ENCODE measurements around the gene RNF13.
"Not testable (repeated sequence)": the region's sequence is repeated elsewhere in the genome, so short reads cannot be mapped to it uniquely, and the experiment has no call there.

RNF13 gene

DNA sequence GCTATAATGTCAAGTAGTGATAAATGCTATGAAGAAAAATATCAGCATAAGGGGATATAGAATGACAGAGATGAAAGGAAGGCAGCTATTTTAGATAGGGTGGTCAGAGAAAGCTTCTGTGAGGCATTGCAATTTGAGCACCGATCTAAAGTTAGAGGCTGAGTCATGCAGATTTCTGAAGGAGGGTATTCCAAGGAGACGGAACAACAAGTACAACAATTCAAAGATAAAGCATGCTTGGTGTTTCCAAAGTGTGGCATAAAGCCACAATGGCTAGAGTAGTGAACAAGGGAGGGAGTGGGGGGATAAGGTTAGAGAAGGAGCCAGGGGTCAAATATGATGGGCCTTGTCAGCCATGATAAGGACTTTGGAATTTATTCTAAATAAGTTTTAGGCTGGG is 85.8 kb downstream of the RNF13 start:
- DNase-seq (ENCODE audit: low read depth in 2 of 2), result no peak

DNA sequence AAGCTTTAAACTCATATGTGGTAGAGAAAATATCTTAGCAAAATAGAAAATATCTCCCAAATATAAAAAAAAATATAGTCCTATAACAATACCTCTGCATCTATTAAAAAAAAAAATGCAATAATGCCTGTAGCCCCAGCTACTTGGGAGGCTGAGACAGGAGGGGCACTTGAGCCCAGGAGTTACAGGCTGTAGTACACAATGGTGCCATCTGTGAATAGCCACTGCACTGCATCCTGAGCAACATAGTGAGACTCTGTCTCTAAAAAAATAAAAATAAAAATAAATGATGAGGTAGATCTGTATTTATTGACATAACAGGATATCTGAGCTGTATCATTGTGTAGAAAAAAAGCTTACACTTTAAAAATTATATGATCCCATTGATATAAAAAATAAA is 87.3 kb downstream of the RNF13 start:
- DNase-seq (ENCODE audit: low read depth in 2 of 2), result no peak

DNA sequence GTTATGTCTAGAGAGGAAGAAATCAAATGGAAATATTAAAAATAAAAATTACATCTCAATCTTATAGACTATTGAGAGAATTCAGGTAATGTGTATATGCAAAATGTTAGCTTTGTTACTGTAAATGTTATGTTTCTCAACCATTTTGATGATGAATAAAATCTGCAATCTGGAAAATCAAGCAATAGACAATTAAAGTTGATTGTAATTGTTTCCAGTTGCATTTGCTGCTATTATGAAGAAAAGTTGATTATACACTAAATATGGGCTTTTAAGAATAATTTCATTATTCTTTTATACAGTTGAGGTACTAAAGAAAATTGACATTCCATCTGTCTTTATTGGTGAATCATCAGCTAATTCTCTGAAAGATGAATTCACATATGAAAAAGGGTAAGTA is 88.8 kb downstream of the RNF13 start:
- DNase-seq (ENCODE audit: low read depth in 2 of 2), result no peak

- no peak for DNase-seq (ENCODE audit: low read depth in 2 of 2)
Observed at GRCh38 chr3:149902498-149903139, 89.6 kb downstream of the RNF13 start.

- no peak for DNase-seq (ENCODE audit: low read depth in 2 of 2)
Observed at GRCh38 chr3:149906036-149906435, 93.0 kb downstream of the RNF13 start.

DNA sequence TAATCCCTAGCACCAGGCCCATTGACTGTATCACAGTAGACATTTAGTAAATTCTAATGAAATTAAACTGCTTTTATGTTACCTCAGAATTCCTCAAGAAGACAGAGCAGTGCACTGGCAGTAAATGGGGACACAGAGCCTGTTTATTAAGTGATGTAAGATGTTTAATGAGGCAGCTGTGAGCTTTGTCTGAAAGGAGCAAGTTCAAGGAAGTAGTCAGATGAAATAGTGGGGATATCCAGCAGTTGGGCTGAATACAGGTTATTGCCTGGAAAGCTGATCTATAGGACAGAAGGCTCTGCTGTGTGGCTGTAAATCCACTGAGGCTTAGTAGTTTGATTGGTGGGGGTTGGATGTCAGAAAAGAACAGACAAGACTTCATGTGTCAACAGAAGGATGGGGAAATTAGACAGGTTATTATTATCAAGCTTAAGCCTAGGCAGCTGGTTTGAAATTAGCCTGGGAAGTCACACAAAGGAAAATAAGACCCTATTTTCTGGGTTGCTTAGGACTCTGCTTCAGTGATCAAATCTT is 95.5 kb downstream of the RNF13 start:
- DNase-seq (ENCODE audit: low read depth in 2 of 2), result no peak

DNA sequence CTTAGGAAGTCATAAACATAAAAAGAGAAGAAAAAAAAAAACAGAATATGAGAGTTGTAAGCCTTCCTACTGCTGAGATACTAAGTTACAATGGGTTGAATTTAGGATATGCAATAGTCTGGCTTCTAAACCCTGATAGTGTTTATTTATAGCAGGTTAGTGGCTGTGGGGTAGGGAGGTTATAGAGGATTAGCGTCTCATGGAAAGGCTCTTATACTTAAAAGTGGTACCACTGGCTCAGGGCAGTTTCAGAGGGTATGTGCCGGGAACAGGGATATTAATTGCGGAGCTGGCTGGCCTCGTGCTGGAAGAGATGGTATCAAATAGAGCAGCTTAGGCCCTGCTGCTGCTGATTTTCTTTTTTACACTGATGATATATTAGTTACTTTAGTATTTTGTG is 96.9 kb downstream of the RNF13 start:
- DNase-seq (ENCODE audit: low read depth in 2 of 2), result no peak

DNA sequence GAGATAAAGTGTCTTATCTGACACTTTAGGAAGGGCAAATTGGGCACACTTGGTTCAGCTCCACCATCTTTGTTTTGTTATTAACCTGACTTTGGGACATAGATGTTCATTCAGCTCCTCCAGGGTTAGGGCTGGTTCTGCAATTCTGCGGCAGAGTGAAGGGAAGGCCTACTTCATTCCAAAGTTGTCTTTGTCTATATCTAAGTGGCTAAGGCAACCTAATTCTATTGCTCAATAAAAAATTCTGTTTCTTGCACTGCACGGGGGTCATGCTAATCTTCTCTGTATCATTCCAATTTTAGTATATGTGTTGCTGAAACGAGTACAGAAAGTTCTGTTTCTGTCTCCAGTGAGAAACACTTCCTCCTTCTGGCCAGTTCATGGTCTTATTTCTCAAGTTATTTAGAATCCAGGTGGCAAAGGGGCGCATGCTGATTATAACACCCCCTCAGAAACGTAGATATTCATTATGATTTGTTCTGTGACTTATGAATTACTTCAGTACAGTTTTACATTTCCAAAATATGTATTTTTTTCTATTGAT is 104.2 kb downstream of the RNF13 start:
- DNase-seq (ENCODE audit: low read depth in 2 of 2), result no peak

DNA sequence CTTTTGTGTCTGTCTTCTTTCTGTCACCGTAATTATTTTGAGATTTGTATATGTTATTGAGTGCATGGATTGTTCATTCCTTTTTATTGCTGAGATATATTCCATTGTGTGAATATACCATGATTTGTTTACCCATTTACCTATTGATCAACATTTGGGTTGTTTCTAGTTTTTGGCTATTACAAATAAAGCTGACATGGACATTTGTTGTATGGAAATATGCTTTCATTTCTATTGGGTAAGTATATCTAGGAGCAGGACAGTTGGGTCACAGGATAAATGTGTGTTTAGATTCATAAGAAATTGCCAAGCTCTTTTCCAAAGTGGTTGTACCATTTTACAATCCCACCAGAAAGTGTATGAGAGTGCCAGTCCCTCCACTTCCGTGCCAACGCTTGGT is 106.5 kb downstream of the RNF13 start:
- DNase-seq (ENCODE audit: low read depth in 2 of 2), result no peak

DNA sequence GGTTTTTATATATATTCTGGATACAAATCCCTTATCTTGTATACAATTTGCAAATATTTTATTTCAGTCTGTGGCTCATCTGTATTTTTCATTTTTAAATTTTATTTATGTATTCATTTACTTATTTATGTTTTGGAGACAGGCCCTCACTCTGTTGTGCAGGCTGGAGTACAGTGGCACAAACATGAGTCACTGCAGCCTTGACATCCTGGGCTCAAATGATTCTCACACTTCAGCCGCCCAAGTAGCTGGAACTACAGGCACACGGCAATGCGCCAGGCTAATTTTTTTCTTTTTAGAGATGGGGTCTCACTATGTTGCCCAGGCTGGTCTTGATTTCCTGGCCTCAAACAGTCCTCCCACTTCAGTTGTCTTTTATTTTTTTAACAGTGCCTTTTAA is 107.1 kb downstream of the RNF13 start:
- DNase-seq (ENCODE audit: low read depth in 2 of 2), result no peak

- no peak for DNase-seq (ENCODE audit: low read depth in 2 of 2)
Observed at GRCh38 chr3:149933008-149933407, 120.0 kb downstream of the RNF13 start.

DNA sequence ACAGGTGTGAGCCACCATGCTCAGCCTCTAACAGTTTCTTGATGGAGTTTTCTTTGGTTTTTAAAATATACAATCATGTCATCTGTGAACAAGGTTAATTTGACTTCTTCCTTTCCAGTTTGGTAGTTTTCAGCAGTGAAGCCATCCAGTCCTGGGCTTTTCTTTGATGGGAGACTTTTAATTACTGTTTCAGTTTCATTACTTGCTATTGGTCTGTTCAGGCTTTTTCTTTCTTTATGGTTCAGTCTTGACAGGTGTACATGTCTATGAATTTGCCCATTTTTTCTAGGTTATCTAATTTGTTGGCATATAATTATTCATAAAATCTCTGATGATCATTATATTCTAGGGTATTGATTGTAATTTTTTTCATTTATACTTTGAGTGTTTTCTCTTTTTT is 120.8 kb downstream of the RNF13 start:
- no peak for DNase-seq (ENCODE audit: low read depth in 2 of 2)

DNA sequence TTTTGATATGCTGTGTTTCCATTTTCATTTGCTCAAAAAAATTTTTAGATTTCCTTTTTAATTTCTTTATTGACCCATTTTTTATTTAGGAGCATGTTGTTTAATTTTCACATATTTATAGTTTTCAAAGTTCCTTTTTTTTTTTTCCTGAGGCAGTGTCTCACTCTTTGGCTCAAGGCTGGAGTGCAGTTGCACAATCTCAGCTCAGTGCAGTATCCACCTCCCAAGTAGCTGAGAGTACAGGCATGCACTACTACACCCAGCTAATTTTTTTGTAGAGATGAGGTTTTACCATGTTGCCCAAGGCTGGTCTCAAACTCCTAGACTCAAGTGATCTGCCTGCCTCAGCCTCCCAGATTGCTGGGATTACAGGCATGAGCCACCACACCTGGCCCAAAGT is 121.5 kb downstream of the RNF13 start:
- no peak for DNase-seq (ENCODE audit: low read depth in 2 of 2)

DNA sequence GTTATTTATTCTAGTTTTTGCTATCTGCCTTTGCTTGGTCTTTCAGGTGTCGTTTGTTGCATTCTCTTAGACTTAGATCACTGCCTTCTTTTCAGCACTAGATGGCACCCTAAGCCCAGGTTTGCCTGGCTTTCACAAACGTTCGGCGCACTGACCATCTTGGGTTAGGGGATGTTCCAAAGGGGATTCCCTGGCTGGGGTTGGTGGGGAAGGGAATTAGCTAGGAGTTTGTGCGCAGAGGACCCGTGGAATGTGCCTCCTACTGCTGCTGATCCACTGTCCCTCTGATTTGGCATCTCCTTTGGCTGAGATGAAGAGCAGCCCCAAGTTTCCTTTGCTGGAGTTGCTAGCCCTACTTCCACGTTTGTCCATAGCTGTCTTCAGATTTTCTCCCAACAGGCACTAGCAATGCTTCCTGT is 123.8 kb downstream of the RNF13 start:
- peak in 1 of 2 donors; percentile 7 for DNase-seq (ENCODE audit: low read depth in 2 of 2)

DNA sequence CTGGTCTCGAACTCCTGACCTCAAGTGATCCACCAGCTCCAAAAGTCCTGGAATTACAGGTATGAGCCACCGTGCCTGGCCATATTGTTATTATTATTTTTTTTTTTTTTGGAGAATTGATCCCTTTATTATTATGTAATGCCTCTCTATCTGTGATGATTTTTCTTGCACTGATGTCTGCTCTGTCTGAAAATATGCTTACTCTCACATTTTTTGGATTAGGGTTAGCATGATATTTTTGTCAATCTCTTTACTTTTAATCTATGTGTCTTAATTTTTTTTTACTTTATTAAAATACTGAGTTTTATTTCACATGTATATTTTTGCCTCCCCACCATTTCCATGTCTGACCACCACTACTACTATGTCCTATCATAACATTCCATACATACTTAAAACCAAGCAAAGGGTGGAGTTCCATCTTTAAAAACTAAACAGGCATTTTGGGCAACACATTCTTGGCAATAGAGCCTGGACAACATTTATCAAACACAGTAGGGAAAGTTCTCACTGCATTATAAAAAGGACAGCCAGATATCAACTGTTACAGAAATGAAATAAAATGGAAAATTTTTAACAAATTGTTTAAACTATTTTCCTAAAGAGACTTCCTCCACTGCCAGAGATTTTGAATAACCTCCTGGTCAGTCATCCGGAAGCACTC is 125.5 kb downstream of the RNF13 start:
- not testable (repeated sequence) for DNase-seq (ENCODE audit: low read depth in 2 of 2)

GRCh38 chr3:149941186-149941585 is 128.2 kb downstream of the RNF13 start:
- no peak for DNase-seq (ENCODE audit: low read depth in 2 of 2)

DNA sequence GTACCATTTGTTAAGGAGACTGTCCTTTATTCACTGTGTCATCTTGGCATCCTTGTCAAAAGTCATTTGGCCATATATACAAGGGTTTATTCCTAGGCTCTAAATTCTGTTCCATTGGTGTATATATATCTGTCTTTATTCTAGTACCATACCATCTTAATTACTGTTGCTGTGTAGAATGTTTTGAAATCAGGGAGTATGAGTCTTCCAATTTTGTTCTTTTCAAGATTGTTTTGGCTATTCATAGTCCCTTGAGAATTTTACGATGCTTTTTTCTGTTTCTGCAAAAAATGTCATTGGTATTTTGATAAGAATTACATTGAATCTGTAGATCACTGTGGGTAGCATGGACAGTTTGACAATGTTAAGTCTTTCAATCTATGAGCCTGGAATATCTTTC is 128.9 kb downstream of the RNF13 start:
- DNase-seq (ENCODE audit: low read depth in 2 of 2), result no peak

- DNase-seq (ENCODE audit: low read depth in 2 of 2), result no peak
Observed at GRCh38 chr3:149942409-149942808, 129.4 kb downstream of the RNF13 start.

- DNase-seq (ENCODE audit: low read depth in 2 of 2), result not testable (repeated sequence)
Observed at GRCh38 chr3:149943966-149944365, 131.0 kb downstream of the RNF13 start.

- no peak for DNase-seq (ENCODE audit: low read depth in 2 of 2)
Observed at GRCh38 chr3:149947231-149947630, 134.2 kb downstream of the RNF13 start.

GRCh38 chr3:149949181-149949580 is 136.2 kb downstream of the RNF13 start:
- no peak for DNase-seq (ENCODE audit: low read depth in 2 of 2)

- no peak for DNase-seq (ENCODE audit: low read depth in 2 of 2)
Observed at GRCh38 chr3:149954812-149955211, 141.8 kb downstream of the RNF13 start.

- DNase-seq (ENCODE audit: low read depth in 2 of 2), result no peak
Observed at GRCh38 chr3:149955449-149955848, 142.4 kb downstream of the RNF13 start.
